Melanocyte of skin (primary cell): ENCODE measurements around the gene KBTBD7. TPM values are rescaled to one million over a fixed set of nuclear protein-coding genes. Genes with fewer than 3 reads are reported as not detected.

ENCODE experiments used
- total RNA-seq, 2 donors: library from RNA; depleted of rRNA; stranded (reverse); fragments of >200 nt; gene quantifications; 2 replicates each; pipeline ENCODE4 v1.2.3, GENCODE V29; 2012

Gene KBTBD7
- 1 to 10 TPM; 8.6 to 10.0 TPM for total RNA-seq

GRCh38 chr13:41193919-41194824 lies at the start of gene KBTBD7:
Gene KBTBD7, minus strand, starts transcription at chr13:41194569. Its CDS starts 312 bp downstream, at chr13:41194257.

Other genes starting within 250 kb of the KBTBD7 start
- gene ELF1, start 175.3 kb downstream of the KBTBD7 start, total RNA-seq = 10 to 100 TPM; 77.9 to 91.5 TPM
- 1 to 10 TPM; 4.1 to 5.0 TPM for gene WBP4, start 133.1 kb downstream of the KBTBD7 start, total RNA-seq
- gene KBTBD6, start 61.8 kb downstream of the KBTBD7 start, total RNA-seq = 10 to 100 TPM; 11.4 to 15.0 TPM
- 10 to 100 TPM in 1 of 2 donors, 1 to 10 TPM in 1; 8.3 to 16.7 TPM for gene MTRF1, start 69.0 kb upstream of the KBTBD7 start, total RNA-seq
- 1 to 10 TPM; 6.9 to 9.7 TPM for gene NAA16, start 116.7 kb upstream of the KBTBD7 start, total RNA-seq